ENCODE measurements around the gene CFAP251. TPM values are rescaled to one million over a fixed set of nuclear protein-coding genes. Genes with fewer than 3 reads are reported as not detected.

CFAP251 gene
- total RNA-seq, 2 experiments from 2014 or later: 0.28 to 0.33 TPM

DNA sequence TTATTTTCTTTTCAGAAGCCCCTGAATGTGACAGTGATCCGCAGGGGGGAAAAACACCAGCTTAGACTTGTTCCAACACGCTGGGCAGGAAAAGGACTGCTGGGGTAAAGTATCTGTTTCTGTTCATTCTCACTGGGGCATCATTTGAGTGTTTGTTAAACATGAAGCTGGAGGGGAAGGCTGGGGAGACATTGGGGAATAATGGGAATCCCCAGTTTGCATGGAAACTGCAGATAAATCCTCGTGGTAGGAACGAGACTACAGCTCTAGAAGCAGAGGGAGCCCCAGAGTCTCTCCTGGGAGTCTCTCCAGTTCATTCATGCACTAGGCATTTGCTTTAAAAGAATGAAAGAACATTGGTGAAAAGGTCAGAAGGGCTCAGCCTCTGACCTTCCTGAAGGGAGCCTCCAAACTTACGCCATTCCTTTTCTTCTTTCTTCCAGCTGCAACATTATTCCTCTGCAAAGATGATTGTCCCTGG, 2.5 kb upstream of the CFAP251 start:
- no peaks in the 10 kb centered on the region for H3K27me3 ChIP-seq (ENCODE audit: control insufficient read depth in 1 of 2, insufficient read depth in 2 of 2, low read length in 2 of 2)
- ChIA-PET CTCF (interaction anchor here (1.0 kb wide), 1 partner anchor 122 kb away, joined by 4 read pairs; the partner anchor contains the start of gene RHOF), POLR2A (interaction anchor here (1.4 kb wide), 1 partner anchor 27 kb away, joined by 3 read pairs; the partner anchor contains the start of gene PSMD9)
- no peaks in the 10 kb centered on the region for H3K9me3 ChIP-seq (ENCODE audit: control insufficient read depth in 1 of 2, insufficient read depth in 1 of 2, low read length in 2 of 2)
- Mint-ChIP-seq H3K36me3 (ENCODE audit: low read depth) (peaks cover 38% of the 10 kb centered on the region), H3K4me3 (no peak overlapping the region), H3K27me3 (no peaks in the 10 kb centered on the region), H3K4me1 (ENCODE audit: low read depth) (peaks cover 12% of the 10 kb centered on the region), H3K9me3 (no peaks in the 10 kb centered on the region), H3K27ac (no peak overlapping the region)
- H3K4me1 ChIP-seq (ENCODE audit: insufficient read depth, low read length): peaks cover 14% of the 10 kb centered on the region
- H3K36me3 ChIP-seq (ENCODE audit: insufficient read depth, low read length): peaks cover 41% of the 10 kb centered on the region
- no peak for DNase-seq
- ATAC-seq (ENCODE audit: poor library complexity): no peak
- intact Hi-C loops (cut with DNase I, micrococcal nuclease): loop anchor here in 1 of 2 experiments (2.0 to 5.0 kb wide), 3 partner anchors 27 to 351 kb away; partner anchors contain the start of genes PSMD9 and VPS33A
- TF ChIP-seq, protein P1, sequence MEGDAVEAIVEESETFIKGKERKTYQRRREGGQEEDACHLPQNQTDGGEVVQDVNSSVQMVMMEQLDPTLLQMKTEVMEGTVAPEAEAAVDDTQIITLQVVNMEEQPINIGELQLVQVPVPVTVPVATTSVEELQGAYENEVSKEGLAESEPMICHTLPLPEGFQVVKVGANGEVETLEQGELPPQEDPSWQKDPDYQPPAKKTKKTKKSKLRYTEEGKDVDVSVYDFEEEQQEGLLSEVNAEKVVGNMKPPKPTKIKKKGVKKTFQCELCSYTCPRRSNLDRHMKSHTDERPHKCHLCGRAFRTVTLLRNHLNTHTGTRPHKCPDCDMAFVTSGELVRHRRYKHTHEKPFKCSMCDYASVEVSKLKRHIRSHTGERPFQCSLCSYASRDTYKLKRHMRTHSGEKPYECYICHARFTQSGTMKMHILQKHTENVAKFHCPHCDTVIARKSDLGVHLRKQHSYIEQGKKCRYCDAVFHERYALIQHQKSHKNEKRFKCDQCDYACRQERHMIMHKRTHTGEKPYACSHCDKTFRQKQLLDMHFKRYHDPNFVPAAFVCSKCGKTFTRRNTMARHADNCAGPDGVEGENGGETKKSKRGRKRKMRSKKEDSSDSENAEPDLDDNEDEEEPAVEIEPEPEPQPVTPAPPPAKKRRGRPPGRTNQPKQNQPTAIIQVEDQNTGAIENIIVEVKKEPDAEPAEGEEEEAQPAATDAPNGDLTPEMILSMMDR (IDR thresholded peaks at IDR 0.05): no peak
- H3K27ac ChIP-seq (ENCODE audit: low read depth in 1 of 2, low read length in 2 of 2): no peak overlapping the region
- H3K4me3 ChIP-seq (ENCODE audit: low read length): no peak overlapping the region

DNA sequence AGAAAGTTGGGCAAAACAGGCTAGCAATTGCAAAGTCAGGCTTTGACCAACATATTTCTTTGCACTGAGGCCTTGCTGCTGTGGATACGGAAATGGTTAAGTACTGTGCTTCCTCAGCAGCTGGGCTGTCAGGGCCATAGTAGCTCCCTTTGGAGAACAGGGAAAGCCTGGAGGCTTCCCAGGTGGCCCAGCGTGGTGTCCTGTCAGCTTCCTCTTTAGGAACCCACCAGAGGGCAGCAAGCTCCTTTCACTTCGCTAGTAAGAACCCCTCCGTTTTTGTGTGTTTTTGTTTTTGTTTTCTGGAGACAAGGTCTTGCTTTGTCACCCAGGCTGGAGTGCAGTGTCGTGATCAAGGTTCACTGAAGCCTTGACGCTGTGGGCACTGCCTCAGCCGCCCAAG, 1.7 kb upstream of the CFAP251 start:
- CTCF ChIA-PET: interaction anchor here (1.0 kb wide), 1 partner anchor 123 kb away, joined by 4 read pairs; the partner anchor contains the start of gene RHOF

DNA sequence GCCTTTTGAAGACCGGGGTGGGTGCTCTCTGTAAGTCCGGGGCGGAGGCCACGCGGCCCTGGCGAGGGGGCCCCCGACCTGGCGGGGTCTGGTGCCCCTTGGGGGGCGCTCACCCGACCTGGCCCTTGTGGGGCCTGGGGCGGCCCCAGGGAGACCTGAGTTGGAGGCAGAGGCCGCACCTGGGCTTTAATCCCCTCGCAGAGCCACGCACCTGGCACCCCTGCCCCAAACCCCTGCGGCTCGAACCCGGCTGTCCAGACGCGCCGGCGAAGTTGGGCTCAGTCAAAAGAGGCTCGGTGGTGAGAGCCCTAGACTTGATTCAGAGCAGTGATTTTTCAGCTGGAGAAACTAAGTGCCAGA, 267 bp downstream of the CFAP251 start:
- Histone ChIP-seq H3K9me3 (ENCODE audit: control insufficient read depth in 1 of 2, insufficient read depth in 1 of 2, low read length in 2 of 2) (no peaks in the 10 kb centered on the region), H3K27ac (ENCODE audit: low read depth in 1 of 2, low read length in 2 of 2) (peak overlapping the region; percentile 46 to 69), H3K27me3 (ENCODE audit: control insufficient read depth in 1 of 2, insufficient read depth in 2 of 2, low read length in 2 of 2) (no peaks in the 10 kb centered on the region), H3K4me1 (ENCODE audit: insufficient read depth, low read length) (peaks cover 14% of the 10 kb centered on the region), H3K36me3 (ENCODE audit: insufficient read depth, low read length) (peaks cover 27% of the 10 kb centered on the region), H3K4me3 (ENCODE audit: low read length) (peak overlapping the region; percentile 51)
- ATAC-seq (ENCODE audit: poor library complexity): no peak
- intact Hi-C loops (cut with DNase I, micrococcal nuclease): loop anchor here (1.0 to 5.0 kb wide), 7 partner anchors 102 to 349 kb away; partner anchors contain the start of genes BCL7A (in 1 of the 2) and VPS33A (in 1 of the 2)
- POLR2A ChIA-PET: interaction anchor here (0.6 to 1.6 kb wide), 8 partner anchors 30 to 348 kb away, joined by 3 to 9 read pairs (median 4); partner anchors contain the start of genes BCL7A, DIABLO, PSMD9 and VPS33A
- Mint-ChIP-seq H3K4me1 (ENCODE audit: low read depth) (peaks cover 8% of the 10 kb centered on the region), H3K4me3 (no peak overlapping the region), H3K27ac (peak overlapping the region; percentile 80), H3K36me3 (ENCODE audit: low read depth) (peaks cover 28% of the 10 kb centered on the region), H3K9me3 (no peaks in the 10 kb centered on the region), H3K27me3 (no peaks in the 10 kb centered on the region)
- TF ChIP-seq, protein P1 (IDR thresholded peaks at IDR 0.05): no peak
- peak in 1 of 14 experiments; percentile 2 for DNase-seq
- CTCF ChIA-PET: interaction anchor here (0.6 to 1.7 kb wide), 10 partner anchors 11 to 303 kb away, joined by 3 to 9 read pairs (median 4); partner anchors contain the start of genes BCL7A and PSMD9

More for the DNA sequence above, 1.7 kb upstream of the CFAP251 start:
- H3K9me3 Mint-ChIP-seq: no peaks in the 10 kb centered on the region
- H3K27me3 ChIP-seq (ENCODE audit: control insufficient read depth in 1 of 2, insufficient read depth in 2 of 2, low read length in 2 of 2): no peaks in the 10 kb centered on the region
- no peaks in the 10 kb centered on the region for H3K27me3 Mint-ChIP-seq
- intact Hi-C loops (cut with DNase I, micrococcal nuclease): loop anchor here in 1 of 2 experiments (2.0 to 5.0 kb wide), 3 partner anchors 28 to 351 kb away; partner anchors contain the start of genes PSMD9 and VPS33A
- peak overlapping the region in 1 of 2 donors; percentile 11 for H3K27ac ChIP-seq (ENCODE audit: low read depth in 1 of 2, low read length in 2 of 2)
- no peak overlapping the region for H3K4me3 ChIP-seq (ENCODE audit: low read length)
- ATAC-seq (ENCODE audit: poor library complexity) (no peak), DNase-seq (peak in 1 of 14 experiments; percentile 27)
- H3K4me1 ChIP-seq (ENCODE audit: insufficient read depth, low read length): peaks cover 14% of the 10 kb centered on the region
- H3K27ac Mint-ChIP-seq: peak overlapping the region; percentile 80
- no peaks in the 10 kb centered on the region for H3K9me3 ChIP-seq (ENCODE audit: control insufficient read depth in 1 of 2, insufficient read depth in 1 of 2, low read length in 2 of 2)
- TF ChIP-seq, protein P1 (IDR thresholded peaks at IDR 0.05): no peak
- no peak overlapping the region for H3K4me3 Mint-ChIP-seq
- H3K36me3 Mint-ChIP-seq (ENCODE audit: low read depth): peaks cover 33% of the 10 kb centered on the region
- POLR2A ChIA-PET: interaction anchor here (1.4 kb wide), 1 partner anchor 28 kb away, joined by 3 read pairs; the partner anchor contains the start of gene PSMD9
- peaks cover 12% of the 10 kb centered on the region for H3K4me1 Mint-ChIP-seq (ENCODE audit: low read depth)
- H3K36me3 ChIP-seq (ENCODE audit: insufficient read depth, low read length): peaks cover 35% of the 10 kb centered on the region

All from CD4-positive, alpha-beta T cell (primary cell).